IMR-90 (cell line): ENCODE measurements around the gene ELL. TPM values are rescaled to one million over a fixed set of nuclear protein-coding genes. Genes with fewer than 3 reads are reported as not detected.

ENCODE experiments used
- ATAC-seq: fragments of 200-7000 bp; cut with Tn5 transposase; 2 replicates; pipeline ENCODE4 v1.9.1; 2020; ENCODE audit warnings: low read depth, mild to moderate bottlenecking, moderate library complexity
- BruUV-seq: library from RNA; stranded (reverse); fragments of 400-500 nt; replicated peaks from 2 replicates; lab custom pipeline; 2021; lab: Mats Ljungman, UMichigan
- CTCF ChIA-PET: fragments of 300-600 bp; formaldehyde crosslinking; extraction: SDS; loops from one replicate; lab custom pipeline; 2021; ENCODE audit warnings: antibody characterized with exemption; lab: Yijun Ruan, JAX
- POLR2A ChIA-PET: fragments of 300-600 bp; sonication (Branson Sonifier 250); formaldehyde crosslinking; loops from one replicate; lab custom pipeline; 2022; ENCODE audit warnings: antibody characterized with exemption; ENCODE audit not compliant: unreplicated experiment; lab: Charles Lee
- DNase-seq: peaks from one replicate; pipeline ENCODE4 v3.0.0; 2013
- H2AFZ ChIP-seq: replicated peaks from 2 replicates; pipeline ENCODE3; 2013; ENCODE audit warnings: low read length, mild to moderate bottlenecking; ENCODE audit not compliant: poor library complexity
- H2AK5ac ChIP-seq: 2 replicates; pipeline ENCODE4 v1.6.1; 2013; ENCODE audit warnings: low read depth, low read length, inconsistent platforms
- H2AK9ac ChIP-seq: replicated peaks from 2 replicates; pipeline ENCODE3; 2013; ENCODE audit warnings: mild to moderate bottlenecking, low read depth, low read length, moderate library complexity; ENCODE audit not compliant: poor library complexity
- H2BK120ac ChIP-seq: 2 replicates; pipeline ENCODE4 v1.6.1; 2013; ENCODE audit warnings: low read depth, low read length, inconsistent platforms
- H2BK15ac ChIP-seq: 3 replicates; pipeline ENCODE4 v1.6.1; 2013; ENCODE audit warnings: low read depth, low read length, inconsistent platforms
- H2BK20ac ChIP-seq: 2 replicates; pipeline ENCODE4 v1.6.1; 2013; ENCODE audit warnings: low read depth, mild to moderate bottlenecking, inconsistent platforms, low read length, moderate library complexity
- H2BK5ac ChIP-seq: 2 replicates; pipeline ENCODE4 v1.6.1; 2013; ENCODE audit warnings: mild to moderate bottlenecking, low read depth, low read length, inconsistent platforms; ENCODE audit not compliant: poor library complexity, severe bottlenecking
- H3K14ac ChIP-seq: replicated peaks from 2 replicates; pipeline ENCODE4 v1.6.1; 2013; ENCODE audit warnings: low read depth, low read length, inconsistent platforms
- H3K18ac ChIP-seq: 2 replicates; pipeline ENCODE4 v1.6.1; 2013; ENCODE audit warnings: low read depth, low read length, control low read depth
- H3K23ac ChIP-seq: 2 replicates; pipeline ENCODE4 v1.6.1; 2013; ENCODE audit warnings: low read depth, low read length, inconsistent platforms
- H3K27ac ChIP-seq: 2 replicates; pipeline ENCODE4 v1.5.1; 2013; ENCODE audit warnings: mild to moderate bottlenecking, control low read depth, low read length; ENCODE audit not compliant: insufficient read depth
- H3K27me3 ChIP-seq: 2 replicates; pipeline ENCODE4 v1.6.1; 2013; ENCODE audit warnings: low read length; ENCODE audit not compliant: control insufficient read depth, insufficient read depth
- H3K36me3 ChIP-seq: 2 replicates; pipeline ENCODE4 v1.6.1; 2013; ENCODE audit warnings: low read length, mixed read lengths; ENCODE audit not compliant: control insufficient read depth, insufficient read depth
- H3K4ac ChIP-seq: 2 replicates; pipeline ENCODE4 v1.6.1; 2013; ENCODE audit warnings: low read depth, low read length, inconsistent platforms
- H3K4me1 ChIP-seq: 2 replicates; pipeline ENCODE4 v1.6.1; 2013; ENCODE audit warnings: low read length, mixed read lengths; ENCODE audit not compliant: control insufficient read depth, insufficient read depth
- H3K4me2 ChIP-seq: 2 replicates; pipeline ENCODE4 v1.6.1; 2013; ENCODE audit warnings: low read depth, mild to moderate bottlenecking, control low read depth, low read length, moderate library complexity
- H3K4me3 ChIP-seq: 2 replicates; pipeline ENCODE4 v1.5.1; 2013; ENCODE audit warnings: low read depth, mild to moderate bottlenecking, control low read depth, low read length, moderate library complexity; ENCODE audit not compliant: insufficient read depth
- H3K56ac ChIP-seq: 2 replicates; pipeline ENCODE4 v1.6.1; 2013; ENCODE audit warnings: low read length, inconsistent platforms; ENCODE audit not compliant: insufficient read depth; ENCODE audit errors: extremely low read depth
- H3K79me1 ChIP-seq, 2 experiments: 2 replicates each; pipeline ENCODE4 v1.6.1; 2013; ENCODE audit warnings: low read length in 2 of 2, inconsistent platforms in 1 of 2, low read depth in 1 of 2
- H3K9ac ChIP-seq: 2 replicates; pipeline ENCODE4 v1.6.1; 2013; ENCODE audit warnings: low read depth, low read length, control low read depth
- H3K9me1 ChIP-seq: 2 replicates; pipeline ENCODE4 v1.6.1; 2013; ENCODE audit warnings: low read length, inconsistent platforms; ENCODE audit not compliant: insufficient read depth
- H3K9me3 ChIP-seq: 2 replicates; pipeline ENCODE4 v1.6.1; 2013; ENCODE audit warnings: low read length; ENCODE audit not compliant: control insufficient read depth, insufficient read depth
- H4K20me1 ChIP-seq: 2 replicates; pipeline ENCODE4 v1.6.1; 2013; ENCODE audit warnings: low read length, inconsistent platforms; ENCODE audit not compliant: insufficient read depth
- H4K5ac ChIP-seq: 2 replicates; pipeline ENCODE4 v1.6.1; 2013; ENCODE audit warnings: mild to moderate bottlenecking, low read depth, low read length, control low read depth
- H4K8ac ChIP-seq, 2 experiments: 2 replicates each; pipeline ENCODE4 v1.6.1; 2013; ENCODE audit warnings: low read depth in 2 of 2, low read length in 2 of 2, control low read depth in 1 of 2, inconsistent platforms in 1 of 2
- H4K91ac ChIP-seq: 2 replicates; pipeline ENCODE4 v1.6.1; 2013; ENCODE audit warnings: low read depth, low read length, inconsistent platforms; ENCODE audit not compliant: insufficient read depth
- CHD1 ChIP-seq: IDR thresholded peaks from 2 replicates; pipeline ENCODE4 v1.6.1; 2012; ENCODE audit warnings: low read depth, low read length, improper control_type of control experiment
- RFX5 ChIP-seq: IDR thresholded peaks from 2 replicates; pipeline ENCODE4 v1.8.0; 2012; ENCODE audit warnings: low read depth, mild to moderate bottlenecking, low read length, moderate library complexity
- SMC3 ChIP-seq: fragments of 150-350 bp; IDR thresholded peaks from 2 replicates; pipeline ENCODE4 v1.6.1; 2016; ENCODE audit warnings: low read depth, mild to moderate bottlenecking, antibody characterized with exemption, low read length, moderate library complexity
- WGBS, 2 experiments: methylation state at CpG; one replicate each; pipeline versions ENCODE4 v1.1.5 to v1.1.7; 2013; ENCODE audit warnings: missing lambda C conversion rate in 2 of 2; ENCODE audit not compliant: insufficient read length in 1 of 2; ENCODE audit errors: extremely low coverage in 2 of 2; 5-methylcytosine and 5-hydroxymethylcytosine counted together
- dilution Hi-C: fragments of 300-500 bp; cut with HindIII; formaldehyde crosslinking; loops from one replicate; pipeline ENCODE4 v1.14.3; 2018; ENCODE audit warnings: low sequenced_read_pairs; ENCODE audit not compliant: unreplicated experiment
- in situ Hi-C: fragments of 300-500 bp; cut with MboI; formaldehyde crosslinking; loops from 3 replicates; pipeline ENCODE4 v1.14.3; 2019; ENCODE audit warnings: low sequenced_read_pairs, inconsistent platforms, mixed read lengths
- intact Hi-C: fragments of 100-400 bp; cut with micrococcal nuclease; formaldehyde crosslinking; loops from 2 replicates; pipeline ENCODE4 v1.10.0; 2022
- polyA plus RNA-seq, 3 experiments: library from polyadenylated mRNA; depleted of rRNA; stranded (reverse); fragments of >200 nt; gene quantifications; 2 replicates each; pipeline ENCODE4 v1.2.3, GENCODE V29; 2012; ENCODE audit warnings: low replicate concordance in 1 of 3
- total RNA-seq: library from RNA; depleted of rRNA; stranded (reverse); fragments of >200 nt; gene quantifications from 2 replicates; pipeline ENCODE4 v1.2.3, GENCODE V29; 2012

ELL gene
- total and polyA plus RNA-seq, 2 of the 4 experiments (the other 2 are of a cell fraction): 6.3 to 13.1 TPM

- Histone ChIP-seq H4K8ac (no peak overlapping the region), H3K4me3 (no peak overlapping the region), H3K27ac (no peak overlapping the region), H2AK9ac (no peak overlapping the region), H3K56ac (no peak overlapping the region), H3K9me3 (no peaks in the 10 kb centered on the region), H3K27me3 (no peaks in the 10 kb centered on the region), H2BK15ac (no peak overlapping the region), H3K4ac (no peak overlapping the region), H3K9me1 (peaks cover 41% of the 10 kb centered on the region), H2AK5ac (no peak overlapping the region), H3K18ac (no peak overlapping the region), H2BK20ac (no peak overlapping the region), H2BK120ac (no peak overlapping the region), H2AFZ (no peak overlapping the region), H4K20me1 (peaks cover 80% of the 10 kb centered on the region), H3K4me1 (peaks cover 19% of the 10 kb centered on the region), H2BK5ac (no peak overlapping the region), H3K14ac (no peak overlapping the region), H3K4me2 (no peak overlapping the region), H3K79me1 (peaks cover 7 to 75% of the 10 kb centered on the region in 2 experiments; a peak in 3 of 4 replicates), H4K5ac (no peak overlapping the region), H3K9ac (no peak overlapping the region), H4K91ac (no peak overlapping the region), H3K36me3 (no peaks in the 10 kb centered on the region), H3K23ac (no peak overlapping the region)
- dilution Hi-C loops (no loop called here), intact Hi-C loops (no loop called here), in situ Hi-C loops (no loop called here)
- WGBS, 2 experiments: no CpG with 5 or more reads among the region's 4 CpGs
- POLR2A ChIA-PET: no interaction called here
- no peak for ATAC-seq
- TF ChIP-seq CHD1 (no peak), RFX5 (no peak), SMC3 (no peak)
- DNase-seq: no peak
- BruUV-seq: no TSS peak
- CTCF ChIA-PET: interaction anchor here (0.6 kb wide), 1 partner anchor 278 kb away, joined by 3 read pairs; no protein-coding TSS in a partner anchor
Measured at GRCh38 chr19:18517606-18518005, 4.3 kb downstream of the ELL start.
